H9 (cell line): ENCODE measurements around the gene MUL1. TPM values are rescaled to one million over a fixed set of nuclear protein-coding genes. Genes with fewer than 3 reads are reported as not detected.

ENCODE experiments used
- DNase-seq: peaks from one replicate; pipeline ENCODE4 v3.0.0-alpha.2; 2017
- H2AFZ ChIP-seq: one replicate; pipeline ENCODE4 v1.6.1; 2013; ENCODE audit warnings: mild to moderate bottlenecking, low read length, control low read depth, moderate library complexity
- H2AK5ac ChIP-seq: 2 replicates; pipeline ENCODE4 v1.6.1; 2013; ENCODE audit warnings: low read length, control low read depth, mixed read lengths; ENCODE audit not compliant: insufficient read length
- H2BK120ac ChIP-seq: one replicate; pipeline ENCODE4 v1.6.1; 2013; ENCODE audit warnings: low read depth, mild to moderate bottlenecking, low read length, control low read depth, inconsistent platforms; ENCODE audit not compliant: poor library complexity, severe bottlenecking
- H2BK12ac ChIP-seq: 2 replicates; pipeline ENCODE4 v1.6.1; 2013; ENCODE audit warnings: low read length, control low read depth, mixed read lengths, low read depth; ENCODE audit not compliant: insufficient read length
- H2BK15ac ChIP-seq: 2 replicates; pipeline ENCODE4 v1.6.1; 2013; ENCODE audit warnings: low read depth, low read length, control low read depth
- H2BK20ac ChIP-seq: one replicate; pipeline ENCODE4 v1.6.1; 2013; ENCODE audit warnings: low read depth, mild to moderate bottlenecking, low read length, control low read depth, inconsistent platforms; ENCODE audit not compliant: poor library complexity, severe bottlenecking
- H2BK5ac ChIP-seq: 2 replicates; pipeline ENCODE4 v1.6.1; 2013; ENCODE audit warnings: low read length, control low read depth, mixed read lengths; ENCODE audit not compliant: insufficient read length
- H3K14ac ChIP-seq: 2 replicates; pipeline ENCODE4 v1.6.1; 2013; ENCODE audit warnings: low read length, control low read depth; ENCODE audit not compliant: insufficient read depth
- H3K18ac ChIP-seq: 2 replicates; pipeline ENCODE4 v1.6.1; 2013; ENCODE audit warnings: low read depth, mild to moderate bottlenecking, mixed read lengths, low read length, control low read depth; ENCODE audit not compliant: insufficient read length
- H3K23ac ChIP-seq: 2 replicates; pipeline ENCODE4 v1.6.1; 2013; ENCODE audit warnings: low read length, control low read depth, mixed read lengths, low read depth; ENCODE audit not compliant: insufficient read length
- H3K23me2 ChIP-seq: 2 replicates; pipeline ENCODE4 v1.6.1; 2013; ENCODE audit warnings: low read depth, mild to moderate bottlenecking, mixed read lengths, low read length, control low read depth; ENCODE audit not compliant: insufficient read length, poor library complexity, severe bottlenecking
- H3K27ac ChIP-seq: 2 replicates; pipeline ENCODE4 v1.5.1; 2013; ENCODE audit warnings: low read length, control low read depth, mixed read lengths, low read depth; ENCODE audit not compliant: insufficient read length
- H3K27me3 ChIP-seq: 2 replicates; pipeline ENCODE4 v1.6.1; 2013; ENCODE audit warnings: low read length, control low read depth, inconsistent platforms; ENCODE audit not compliant: insufficient read depth
- H3K4ac ChIP-seq: 2 replicates; pipeline ENCODE4 v1.6.1; 2013; ENCODE audit warnings: low read depth, mild to moderate bottlenecking, control low read depth, inconsistent platforms, low read length, moderate library complexity
- H3K4me1 ChIP-seq: 2 replicates; pipeline ENCODE4 v1.6.1; 2013; ENCODE audit warnings: low read length, control low read depth, inconsistent platforms; ENCODE audit not compliant: insufficient read depth
- H3K4me2 ChIP-seq: 2 replicates; pipeline ENCODE4 v1.6.1; 2013; ENCODE audit warnings: low read length, control low read depth, mixed read lengths; ENCODE audit not compliant: insufficient read length, insufficient read depth
- H3K56ac ChIP-seq: 2 replicates; pipeline ENCODE4 v1.6.1; 2013; ENCODE audit warnings: low read depth, mild to moderate bottlenecking, mixed read lengths, low read length, control low read depth; ENCODE audit not compliant: insufficient read length
- H3K79me1 ChIP-seq: 2 replicates; pipeline ENCODE4 v1.6.1; 2013; ENCODE audit warnings: low read depth, mild to moderate bottlenecking, moderate library complexity, low read length, control low read depth, inconsistent platforms; ENCODE audit not compliant: insufficient read depth, poor library complexity, severe bottlenecking
- H3K79me2 ChIP-seq: 2 replicates; pipeline ENCODE4 v1.6.1; 2013; ENCODE audit warnings: low read length, control low read depth, inconsistent platforms; ENCODE audit not compliant: insufficient read depth
- H3K9ac ChIP-seq: 2 replicates; pipeline ENCODE4 v1.6.1; 2013; ENCODE audit warnings: low read length, control low read depth, mixed read lengths; ENCODE audit not compliant: insufficient read length; ENCODE audit errors: extremely low read depth
- H3K9me3 ChIP-seq: one replicate; pipeline ENCODE4 v1.6.1; 2013; ENCODE audit warnings: low read depth, low read length, inconsistent platforms; ENCODE audit not compliant: control insufficient read depth
- H3T11ph ChIP-seq: one replicate; pipeline ENCODE4 v1.6.1; 2013; ENCODE audit warnings: mild to moderate bottlenecking, low read length, control low read depth, inconsistent platforms
- H4K20me1 ChIP-seq: one replicate; pipeline ENCODE4 v1.6.1; 2013; ENCODE audit not compliant: control insufficient read depth, insufficient read length, insufficient read depth
- H4K5ac ChIP-seq: 2 replicates; pipeline ENCODE4 v1.6.1; 2013; ENCODE audit warnings: low read depth, mild to moderate bottlenecking, mixed read lengths, low read length, control low read depth; ENCODE audit not compliant: insufficient read length
- H4K8ac ChIP-seq: replicated peaks from 2 replicates; pipeline ENCODE4 v1.6.1; 2013; ENCODE audit warnings: low read length, control low read depth, mixed read lengths, low read depth; ENCODE audit not compliant: insufficient read length
- H4K91ac ChIP-seq: 2 replicates; pipeline ENCODE4 v1.6.1; 2013; ENCODE audit warnings: low read depth, mild to moderate bottlenecking, moderate library complexity, mixed read lengths, low read length, control low read depth; ENCODE audit not compliant: insufficient read length
- H3K27ac Mint-ChIP-seq, 3 experiments: 2 replicates in 2 of 3; 3 replicates in 1 of 3; pipeline ENCODE4 v1.8.0; 2020 to 2021; ENCODE audit warnings: mixed read lengths in 3 of 3, mild to moderate bottlenecking in 1 of 3, moderate library complexity in 1 of 3
- H3K27me3 Mint-ChIP-seq: 2 replicates; pipeline ENCODE4 v1.8.0; 2021; ENCODE audit warnings: low read depth, mild to moderate bottlenecking, moderate library complexity, mixed read lengths
- H3K36me3 Mint-ChIP-seq, 3 experiments: 2 replicates in 2 of 3; 3 replicates in 1 of 3; pipeline ENCODE4 v1.8.0; 2020 to 2021; ENCODE audit warnings: low read depth in 3 of 3, mixed read lengths in 3 of 3; ENCODE audit not compliant: insufficient read depth in 1 of 3
- H3K4me1 Mint-ChIP-seq, 2 experiments: 2 replicates each; pipeline ENCODE4 v1.8.0; 2020; ENCODE audit warnings: mixed read lengths in 2 of 2
- H3K4me3 Mint-ChIP-seq, 2 experiments: 2 replicates in 1 of 2; 3 replicates in 1 of 2; pipeline ENCODE4 v1.8.0; 2020 to 2021; ENCODE audit warnings: mild to moderate bottlenecking in 2 of 2, mixed read lengths in 2 of 2, moderate library complexity in 1 of 2
- H3K9me3 Mint-ChIP-seq, 2 experiments: 2 replicates in 1 of 2; 3 replicates in 1 of 2; pipeline ENCODE4 v1.8.0; 2020; ENCODE audit warnings: mild to moderate bottlenecking in 2 of 2, mixed read lengths in 2 of 2, moderate library complexity in 1 of 2
- CTCF ChIP-seq: fragments of 200-600 bp; sonication (generic); conservative IDR thresholded peaks from 3 replicates; pipeline ENCODE4 v1.8.0; 2021; ENCODE audit warnings: antibody characterized with exemption, mild to moderate bottlenecking
- WGBS: extraction: QIAGEN DNeasy Blood & Tissue Kit; methylation state at CpG from one replicate; pipeline ENCODE4 v1.1.7; 2013; ENCODE audit warnings: missing lambda C conversion rate, low lambda C conversion rate, mixed read lengths; ENCODE audit not compliant: insufficient read length; ENCODE audit errors: extremely low coverage; 5-methylcytosine and 5-hydroxymethylcytosine counted together
- total RNA-seq: library from RNA; stranded (reverse); gene quantifications from 2 replicates; pipeline ENCODE4 v1.2.1, GENCODE V29; 2021

The MUL1 gene
- total RNA-seq, 1 experiment from 2014 or later, result 27.1 TPM

GRCh38 chr1:20479840-20480239, 28.1 kb downstream of the MUL1 start:
- Histone ChIP-seq H4K20me1 (no peaks in the 10 kb centered on the region), H3K56ac (no peak overlapping the region), H2AK5ac (no peak overlapping the region), H3K27me3 (peaks cover 14% of the 10 kb centered on the region; the same call in 1 of the 2 replicates), H3K9me3 (no peaks in the 10 kb centered on the region), H2BK120ac (no peak overlapping the region), H4K8ac (no peak overlapping the region), H2BK5ac (no peak overlapping the region), H2BK12ac (no peak overlapping the region), H2AFZ (no peak overlapping the region), H3K18ac (no peak overlapping the region), H4K5ac (no peak overlapping the region), H3K4ac (no peak overlapping the region), H3K79me2 (no peaks in the 10 kb centered on the region), H3K4me2 (no peak overlapping the region), H4K91ac (no peak overlapping the region), H3K27ac (no peak overlapping the region), H3K23me2 (peaks cover 13% of the 10 kb centered on the region), H3T11ph (no peak overlapping the region), H2BK20ac (no peak overlapping the region), H3K79me1 (no peaks in the 10 kb centered on the region), H2BK15ac (no peak overlapping the region), H3K23ac (no peak overlapping the region), H3K14ac (no peak overlapping the region), H3K4me1 (peaks cover 11% of the 10 kb centered on the region; the same call in 1 of the 2 replicates), H3K9ac (no peak overlapping the region)
- Mint-ChIP-seq H3K36me3 (no peaks in the 10 kb centered on the region), H3K9me3 (no peaks in the 10 kb centered on the region; a peak in 1 of 5 replicates), H3K27me3 (peaks cover 95% of the 10 kb centered on the region), H3K4me3 (no peak overlapping the region), H3K27ac (no peak overlapping the region), H3K4me1 (peaks cover 25 to 53% of the 10 kb centered on the region in 2 experiments)
- no peak for TF ChIP-seq CTCF
- no CpG with 5 or more reads among the region's 4 CpGs for WGBS
- DNase-seq, result no peak
